MM.1S (cell line): ENCODE data around the gene CCDC83.

Experiments used
- DNase-seq: peaks from one replicate; pipeline ENCODE4 v3.0.0-alpha.2; 2015
- H2AFZ ChIP-seq: fragments of 300-600 bp; sonication (generic); 2 replicates; pipeline ENCODE4 v1.6.0; 2016; ENCODE audit warnings: antibody characterized with exemption, low read length
- H3F3A ChIP-seq: fragments of 300-600 bp; sonication (generic); 2 replicates; pipeline ENCODE4 v1.6.1; 2016; ENCODE audit warnings: mild to moderate bottlenecking, antibody characterized with exemption, low read length, moderate library complexity, mixed read lengths; ENCODE audit not compliant: insufficient read depth
- H3K27ac ChIP-seq: fragments of 300-600 bp; sonication (generic); 2 replicates; pipeline ENCODE4 v1.5.1; 2016; ENCODE audit warnings: mild to moderate bottlenecking, low read length
- H3K27me3 ChIP-seq: fragments of 300-600 bp; sonication (generic); replicated peaks from 2 replicates; pipeline ENCODE4 v1.6.0; 2016; ENCODE audit warnings: low read length; ENCODE audit not compliant: insufficient read depth
- H3K36me3 ChIP-seq: fragments of 300-600 bp; sonication (generic); replicated peaks from 2 replicates; pipeline ENCODE4 v1.6.1; 2016; ENCODE audit warnings: mild to moderate bottlenecking, low read length, mixed read lengths; ENCODE audit not compliant: insufficient read depth
- H3K4me1 ChIP-seq: fragments of 300-600 bp; sonication (generic); 2 replicates; pipeline ENCODE4 v1.6.1; 2016; ENCODE audit warnings: low read length, mixed read lengths
- H3K4me2 ChIP-seq: fragments of 300-600 bp; sonication (generic); 2 replicates; pipeline ENCODE4 v1.6.0; 2016; ENCODE audit warnings: low read depth, low read length
- H3K4me3 ChIP-seq: fragments of 300-600 bp; sonication (generic); 2 replicates; pipeline ENCODE4 v1.5.1; 2016; ENCODE audit warnings: low read length, mixed read lengths
- H3K79me2 ChIP-seq: fragments of 300-600 bp; sonication (generic); 2 replicates; pipeline ENCODE4 v1.6.1; 2016; ENCODE audit warnings: mixed run types, low read length, mixed read lengths
- H3K9ac ChIP-seq: fragments of 300-600 bp; sonication (generic); 2 replicates; pipeline ENCODE4 v1.6.1; 2016; ENCODE audit warnings: low read length, mixed read lengths
- H3K9me2 ChIP-seq: fragments of 300-600 bp; sonication (generic); replicated peaks from 2 replicates; pipeline ENCODE4 v1.6.1; 2016; ENCODE audit warnings: mild to moderate bottlenecking, low read length, mixed read lengths; ENCODE audit not compliant: insufficient read depth
- H3K9me3 ChIP-seq: fragments of 300-600 bp; sonication (generic); replicated peaks from 2 replicates; pipeline ENCODE4 v1.6.1; 2016; ENCODE audit warnings: mild to moderate bottlenecking, low read length, mixed read lengths; ENCODE audit not compliant: insufficient read depth
- H4K20me1 ChIP-seq: fragments of 300-600 bp; sonication (generic); 2 replicates; pipeline ENCODE4 v1.6.1; 2016; ENCODE audit warnings: mild to moderate bottlenecking, low read length, moderate library complexity, mixed read lengths; ENCODE audit not compliant: insufficient read depth
- EZH2 ChIP-seq: fragments of 300-600 bp; sonication (generic); optimal IDR thresholded peaks from 2 replicates; pipeline ENCODE3; 2017; ENCODE audit warnings: low read depth, mild to moderate bottlenecking, antibody characterized with exemption, low read length, mixed read lengths
- EZH2phosphoT487 ChIP-seq: fragments of 300-600 bp; sonication (generic); IDR thresholded peaks from 2 replicates; pipeline ENCODE4 v1.6.1; 2018; ENCODE audit warnings: antibody characterized with exemption, low read length
- TF ChIP-seq, protein P1 (sequence below): fragments of 300-600 bp; sonication (generic); IDR thresholded peaks from 2 replicates; pipeline ENCODE4 v1.5.1; 2016; ENCODE audit warnings: antibody characterized with exemption, low read length, mixed read lengths

The CCDC83 gene

DNA sequence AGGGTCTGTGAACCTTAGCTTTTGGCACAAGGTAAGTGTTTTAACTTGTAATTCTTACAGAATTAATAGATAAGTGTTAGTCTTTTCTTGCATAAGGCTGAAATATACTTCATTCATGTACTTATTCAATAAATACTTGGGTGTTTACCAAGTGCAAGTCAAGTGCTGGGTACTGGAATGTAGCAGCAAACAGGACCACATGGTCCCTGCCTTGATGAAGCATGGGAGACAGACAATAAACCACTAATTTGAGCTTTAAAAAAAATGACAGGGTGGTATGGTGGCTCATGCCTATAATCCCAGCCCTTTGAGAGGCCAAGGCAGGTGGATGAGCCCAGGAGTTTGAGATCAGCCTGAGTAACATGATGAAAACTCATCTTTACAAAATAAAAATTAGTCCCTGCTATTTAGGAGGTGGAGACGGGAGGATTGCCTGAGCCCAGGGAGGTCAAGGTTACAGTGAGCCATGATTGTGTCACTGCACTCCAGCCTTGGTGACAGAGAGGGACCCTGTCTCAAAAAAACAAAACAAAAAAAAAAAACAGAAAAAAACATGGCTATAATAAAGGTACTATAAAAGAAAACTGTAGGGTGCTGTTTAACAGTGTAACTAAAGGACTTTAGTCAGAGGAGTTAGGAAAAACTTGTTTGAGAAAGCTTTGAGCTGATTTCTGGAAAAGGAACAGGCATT lies 11.1 kb downstream of the CCDC83 start:
- Histone ChIP-seq H3K9me2 (no peaks in the 10 kb centered on the region), H4K20me1 (no peaks in the 10 kb centered on the region), H3K9me3 (no peaks in the 10 kb centered on the region), H3F3A (no peaks in the 10 kb centered on the region), H3K79me2 (no peaks in the 10 kb centered on the region), H3K4me1 (no peaks in the 10 kb centered on the region), H3K4me2 (no peak overlapping the region), H3K36me3 (no peaks in the 10 kb centered on the region), H3K9ac (no peak overlapping the region), H3K4me3 (no peak overlapping the region), H3K27me3 (no peaks in the 10 kb centered on the region), H3K27ac (no peak overlapping the region), H2AFZ (no peak overlapping the region)
- no peak for DNase-seq
- TF ChIP-seq EZH2phosphoT487 (no peak), EZH2 (no peak)
- TF ChIP-seq, protein P1, sequence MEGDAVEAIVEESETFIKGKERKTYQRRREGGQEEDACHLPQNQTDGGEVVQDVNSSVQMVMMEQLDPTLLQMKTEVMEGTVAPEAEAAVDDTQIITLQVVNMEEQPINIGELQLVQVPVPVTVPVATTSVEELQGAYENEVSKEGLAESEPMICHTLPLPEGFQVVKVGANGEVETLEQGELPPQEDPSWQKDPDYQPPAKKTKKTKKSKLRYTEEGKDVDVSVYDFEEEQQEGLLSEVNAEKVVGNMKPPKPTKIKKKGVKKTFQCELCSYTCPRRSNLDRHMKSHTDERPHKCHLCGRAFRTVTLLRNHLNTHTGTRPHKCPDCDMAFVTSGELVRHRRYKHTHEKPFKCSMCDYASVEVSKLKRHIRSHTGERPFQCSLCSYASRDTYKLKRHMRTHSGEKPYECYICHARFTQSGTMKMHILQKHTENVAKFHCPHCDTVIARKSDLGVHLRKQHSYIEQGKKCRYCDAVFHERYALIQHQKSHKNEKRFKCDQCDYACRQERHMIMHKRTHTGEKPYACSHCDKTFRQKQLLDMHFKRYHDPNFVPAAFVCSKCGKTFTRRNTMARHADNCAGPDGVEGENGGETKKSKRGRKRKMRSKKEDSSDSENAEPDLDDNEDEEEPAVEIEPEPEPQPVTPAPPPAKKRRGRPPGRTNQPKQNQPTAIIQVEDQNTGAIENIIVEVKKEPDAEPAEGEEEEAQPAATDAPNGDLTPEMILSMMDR = no peak

DNA sequence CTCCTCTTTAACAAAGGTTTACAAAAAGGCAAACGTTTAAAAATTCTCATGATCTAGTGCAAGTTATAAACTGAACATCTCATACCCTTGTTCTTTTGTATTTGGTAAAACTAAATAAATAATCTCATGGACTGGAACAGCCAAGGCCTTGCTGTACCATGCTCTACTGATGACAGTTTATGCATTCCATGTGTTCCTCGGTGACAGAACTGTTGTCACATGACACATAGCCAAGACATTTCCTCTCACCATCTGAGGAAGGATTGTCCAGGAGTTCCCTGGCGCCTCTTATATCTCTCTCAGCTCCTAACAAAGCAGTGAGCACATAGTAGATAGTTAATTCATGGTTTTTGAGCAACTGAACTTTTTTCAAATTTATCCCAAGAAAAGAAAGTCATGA lies 12.6 kb downstream of the CCDC83 start:
- Histone ChIP-seq H3K9me3 (no peaks in the 10 kb centered on the region), H3K4me2 (no peak overlapping the region), H3K9me2 (no peaks in the 10 kb centered on the region), H3K4me1 (no peaks in the 10 kb centered on the region), H3K27ac (no peak overlapping the region), H3K79me2 (no peaks in the 10 kb centered on the region), H3K36me3 (no peaks in the 10 kb centered on the region), H2AFZ (no peak overlapping the region), H3K9ac (no peak overlapping the region), H4K20me1 (no peaks in the 10 kb centered on the region), H3K4me3 (no peak overlapping the region), H3F3A (no peaks in the 10 kb centered on the region), H3K27me3 (no peaks in the 10 kb centered on the region)
- TF ChIP-seq, protein P1 = no peak
- TF ChIP-seq EZH2phosphoT487 (no peak), EZH2 (no peak)
- DNase-seq = no peak

DNA sequence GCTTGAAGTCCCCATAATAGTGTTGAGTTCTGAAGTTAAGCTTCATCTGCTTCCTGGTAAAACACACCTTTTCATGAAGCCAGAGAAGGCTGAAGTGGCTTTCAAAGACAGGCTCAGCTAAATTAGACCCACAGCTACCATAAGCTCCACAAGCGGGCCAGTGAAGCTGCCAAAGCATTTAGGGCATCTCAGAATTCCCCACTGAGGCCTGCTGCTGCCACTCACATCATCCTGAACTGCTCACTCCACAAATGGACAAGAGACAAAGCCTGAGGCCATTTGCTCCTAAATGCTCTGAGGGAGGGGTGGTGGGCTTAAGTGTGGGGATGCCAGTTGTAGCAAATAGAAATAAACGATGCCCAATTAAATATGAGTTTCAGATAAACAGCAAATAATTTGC lies 14.6 kb downstream of the CCDC83 start:
- Histone ChIP-seq H4K20me1 (no peaks in the 10 kb centered on the region), H3K27me3 (no peaks in the 10 kb centered on the region), H3K27ac (no peak overlapping the region), H3K9me3 (no peaks in the 10 kb centered on the region), H3K4me2 (no peak overlapping the region), H3K4me3 (no peak overlapping the region), H3K79me2 (no peaks in the 10 kb centered on the region), H2AFZ (no peak overlapping the region), H3K9me2 (no peaks in the 10 kb centered on the region), H3K4me1 (no peaks in the 10 kb centered on the region), H3K36me3 (no peaks in the 10 kb centered on the region), H3K9ac (no peak overlapping the region), H3F3A (no peaks in the 10 kb centered on the region)
- TF ChIP-seq EZH2phosphoT487 (no peak), EZH2 (no peak)
- TF ChIP-seq, protein P1 = no peak
- DNase-seq = no peak
